ENCODE data around the gene PCDH9.

DNA sequence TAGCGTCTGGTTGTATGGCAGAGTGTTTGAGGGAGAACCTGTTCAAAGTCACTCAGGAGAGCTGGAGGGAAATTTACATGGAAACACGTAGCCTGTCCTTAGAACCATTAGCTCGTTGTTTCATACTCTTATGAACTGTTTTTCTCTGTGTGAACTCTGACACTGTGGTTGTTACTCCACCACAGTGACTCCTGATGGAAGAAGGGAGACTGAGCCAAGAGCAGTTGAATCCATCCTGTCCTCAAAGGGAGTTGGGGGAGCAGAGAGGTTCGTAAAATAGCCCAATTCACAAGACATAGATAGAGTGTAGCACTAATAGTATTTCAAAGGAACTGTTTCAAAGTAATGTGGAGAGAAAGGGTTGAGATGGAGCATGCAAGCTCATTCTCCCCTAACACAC is 964.8 kb downstream of the PCDH9 start:
- TF ChIP-seq TAF1 (IDR thresholded peaks at IDR 0.05; ENCODE audit: borderline replicate concordance, low read depth, low read length) (no peak), POLR2AphosphoS5 (IDR thresholded peaks at IDR 0.05; ENCODE audit: low read depth, low read length) (no peak), POLR2A (IDR thresholded peaks at IDR 0.05; ENCODE audit: low read depth, low read length) (no peak)
